Head of caudate nucleus (tissue), 42 donors: ENCODE measurements around the gene HECW1.
A peak's percentile ranks its signal among the peaks of the same experiment; 100 is the strongest.
"Not testable (repeated sequence)": the region's sequence is repeated elsewhere in the genome, so short reads cannot be mapped to it uniquely, and the experiment has no call there.

Experiments used
- DNase-seq, 42 donors: peaks; one replicate each; pipeline versions ENCODE4 v3.0.0 to v3.0.0-alpha.2; 2020 to 2021; ENCODE audit warnings: mixed read lengths in 7 of 42
- intact Hi-C: fragments of 100-400 bp; cut with DNase I; formaldehyde crosslinking; loops from one replicate; pipeline ENCODE4 v1.15.0; 2022

Gene HECW1

GRCh38 chr7:43110791-43111535 lies 1.5 kb upstream of the HECW1 start:
- no peak for DNase-seq
- intact Hi-C loops, result loop anchor here (10.0 kb wide), 1 partner anchor 166 kb away; no protein-coding TSS in a partner anchor

GRCh38 chr7:43111630-43112458 lies 603 bp upstream of the HECW1 start:
- intact Hi-C loops, result loop anchor here (10.0 kb wide), 1 partner anchor 167 kb away; no protein-coding TSS in a partner anchor
- DNase-seq, result no peak

DNA sequence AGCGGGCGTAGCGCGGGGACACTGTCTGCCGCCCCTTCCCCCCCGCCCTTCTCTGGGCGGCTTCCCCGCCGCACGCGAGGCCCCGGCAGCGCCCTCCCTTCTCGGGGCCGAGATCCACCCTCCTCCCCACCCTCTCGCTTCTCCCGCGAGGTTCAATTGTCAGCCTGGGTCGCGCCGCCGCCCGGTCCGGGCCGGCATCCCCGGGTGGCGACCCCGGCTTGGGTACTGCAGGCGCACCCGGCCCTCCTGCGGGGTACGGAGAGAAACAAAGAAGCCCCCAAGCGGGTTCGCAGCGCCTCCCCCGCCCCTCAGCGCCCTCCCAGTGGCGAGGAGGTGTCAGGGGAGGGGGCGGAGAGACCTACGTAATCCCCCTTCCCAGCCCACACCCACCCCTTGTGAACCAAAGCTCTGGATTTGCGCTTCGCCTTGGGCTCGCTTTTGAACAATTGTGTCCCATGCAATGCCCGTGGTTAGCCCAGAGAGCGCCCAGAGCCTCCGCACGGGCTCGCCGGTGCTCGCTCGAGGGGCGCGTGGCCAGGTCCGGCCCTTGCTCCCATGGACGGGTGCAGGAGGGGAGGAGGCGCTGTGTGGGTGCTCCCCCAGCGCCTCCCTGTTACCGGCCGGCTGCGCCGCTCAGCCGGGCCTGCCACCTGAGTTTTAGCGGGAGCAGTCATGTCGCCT lies 634 bp downstream of the HECW1 start:
- DNase-seq, result peak in 38 of 42 donors; percentile 6 to 61 (median 39)

GRCh38 chr7:43113622-43114457 lies 1.4 kb downstream of the HECW1 start:
- peak in 38 of 42 donors; percentile 9 to 73 (median 39) for DNase-seq
- intact Hi-C loops, result loop anchor here (10.0 kb wide), 1 partner anchor 169 kb away; no protein-coding TSS in a partner anchor

More for the DNA sequence above, 634 bp downstream of the HECW1 start:
- intact Hi-C loops, result loop anchor here (10.0 kb wide), 1 partner anchor 168 kb away; no protein-coding TSS in a partner anchor

DNA sequence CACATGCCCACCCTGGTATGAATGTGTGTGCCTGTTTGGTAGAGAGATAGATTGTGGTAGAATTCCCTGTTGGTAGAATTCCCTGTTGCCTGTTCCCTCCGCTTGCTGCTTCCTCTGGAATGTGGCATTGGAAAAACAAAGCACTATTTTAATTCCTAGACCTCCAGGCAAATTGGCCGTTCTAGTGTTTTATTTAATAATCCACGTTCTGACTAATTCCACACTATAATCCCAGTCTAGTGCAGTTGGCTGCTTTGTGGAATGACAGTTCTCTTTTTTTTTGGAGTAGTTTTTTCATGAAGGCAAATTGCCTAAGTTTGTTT lies 2.0 kb downstream of the HECW1 start:
- no peak for DNase-seq
- intact Hi-C loops, result loop anchor here (10.0 kb wide), 1 partner anchor 170 kb away; no protein-coding TSS in a partner anchor

GRCh38 chr7:43116451-43116850 lies 4.0 kb downstream of the HECW1 start:
- no peak for DNase-seq
- intact Hi-C loops, result loop anchor here (10.0 kb wide), 1 partner anchor 172 kb away; no protein-coding TSS in a partner anchor

- intact Hi-C loops, result loop anchor here (10.0 kb wide), 1 partner anchor 172 kb away; no protein-coding TSS in a partner anchor
Measured at GRCh38 chr7:43117095-43117494, 4.6 kb downstream of the HECW1 start.

DNA sequence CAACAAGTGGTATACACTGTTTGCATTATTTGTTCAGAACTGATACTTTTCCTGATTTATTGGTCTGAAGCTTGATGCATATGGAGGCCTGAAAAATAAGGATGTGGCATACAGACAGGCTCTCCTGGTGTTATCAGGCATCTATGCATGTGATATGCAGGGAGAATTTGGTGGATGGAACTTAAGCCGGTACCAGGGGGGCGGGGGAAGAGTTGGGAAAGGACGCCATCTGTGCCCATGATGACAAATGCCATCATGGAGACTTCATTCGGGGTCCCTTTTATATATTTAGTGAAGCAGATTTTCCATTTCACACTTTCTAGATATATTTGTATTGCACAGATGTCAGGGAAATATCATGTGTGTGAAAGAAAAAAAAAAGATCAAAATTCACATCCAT lies 5.4 kb downstream of the HECW1 start:
- no peak for DNase-seq
- intact Hi-C loops, result loop anchor here (10.0 kb wide), 1 partner anchor 173 kb away; no protein-coding TSS in a partner anchor

More at GRCh38 chr7:43117095-43117494, 4.6 kb downstream of the HECW1 start:
- DNase-seq, result no peak

- DNase-seq, result no peak
- intact Hi-C loops, result loop anchor here (10.0 kb wide), 1 partner anchor 174 kb away; no protein-coding TSS in a partner anchor
Measured at GRCh38 chr7:43118313-43118712, 5.9 kb downstream of the HECW1 start.

DNA sequence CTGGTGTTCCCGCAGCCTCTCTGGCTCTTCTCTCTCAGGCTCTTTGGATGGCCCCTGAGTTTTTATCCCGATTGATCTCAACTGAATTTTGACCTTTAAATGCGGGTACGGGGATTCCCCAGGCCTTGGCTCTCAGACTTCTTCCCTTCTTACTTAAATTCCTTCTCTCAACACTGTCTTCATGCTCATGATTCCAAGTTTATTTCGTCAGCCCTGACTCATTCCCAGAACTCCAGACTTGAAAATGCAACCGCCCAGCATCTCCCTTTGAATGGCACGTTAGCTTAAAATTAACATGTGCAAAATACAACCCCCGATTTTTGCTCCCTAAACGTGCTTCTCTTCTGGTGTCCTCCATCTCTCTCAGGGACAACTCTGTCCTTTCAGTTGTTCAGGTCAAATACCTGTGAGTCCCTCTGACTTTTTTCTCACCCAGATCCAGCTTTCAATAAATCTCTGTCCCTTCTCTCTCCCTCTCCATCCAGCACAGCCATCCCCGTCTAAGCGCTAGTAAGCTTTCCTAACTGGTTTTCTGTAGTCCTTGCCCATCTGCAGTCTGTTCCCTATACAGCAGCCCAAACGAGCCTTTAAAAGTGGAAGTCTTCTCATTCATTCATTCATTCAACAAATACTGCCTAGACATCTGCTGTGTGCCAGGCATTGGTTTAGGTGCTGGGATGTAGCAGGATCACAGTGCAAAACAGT lies 7.1 kb downstream of the HECW1 start:
- DNase-seq, result peak in 8 of 42 donors; percentile 13 to 66 (median 34)
- intact Hi-C loops, result loop anchor here (10.0 kb wide), 1 partner anchor 175 kb away; no protein-coding TSS in a partner anchor

- DNase-seq, result no peak
- intact Hi-C loops, result no loop called here
Measured at GRCh38 chr7:43121973-43122372, 9.5 kb downstream of the HECW1 start.

GRCh38 chr7:43123457-43123856 lies 11.0 kb downstream of the HECW1 start:
- intact Hi-C loops, result no loop called here
- no peak for DNase-seq

GRCh38 chr7:43124388-43124787 lies 11.9 kb downstream of the HECW1 start:
- no peak for DNase-seq
- intact Hi-C loops, result no loop called here

DNA sequence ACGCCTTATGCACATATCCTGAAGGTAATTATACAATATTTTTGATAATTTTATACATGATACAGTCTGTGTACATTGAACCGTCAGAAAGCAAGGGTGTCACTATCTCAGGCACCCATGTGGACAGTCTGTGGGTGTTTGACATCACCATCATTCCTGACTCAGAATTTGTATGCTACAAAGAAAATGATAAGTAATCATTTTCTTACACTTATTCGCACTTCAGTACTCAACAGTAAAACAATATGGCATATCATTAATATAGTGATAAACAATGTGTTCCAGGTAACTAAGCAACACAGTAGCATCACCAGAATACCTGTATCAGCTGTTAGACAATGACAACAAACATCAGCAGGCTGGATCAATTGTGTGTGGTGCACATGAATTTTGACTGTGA lies 17.9 kb downstream of the HECW1 start:
- intact Hi-C loops, result no loop called here
- no peak for DNase-seq

- DNase-seq, result peak in 3 of 42 donors; percentile 17 to 46 (median 42)
- intact Hi-C loops, result no loop called here
Measured at GRCh38 chr7:43135129-43135528, 22.7 kb downstream of the HECW1 start.

DNA sequence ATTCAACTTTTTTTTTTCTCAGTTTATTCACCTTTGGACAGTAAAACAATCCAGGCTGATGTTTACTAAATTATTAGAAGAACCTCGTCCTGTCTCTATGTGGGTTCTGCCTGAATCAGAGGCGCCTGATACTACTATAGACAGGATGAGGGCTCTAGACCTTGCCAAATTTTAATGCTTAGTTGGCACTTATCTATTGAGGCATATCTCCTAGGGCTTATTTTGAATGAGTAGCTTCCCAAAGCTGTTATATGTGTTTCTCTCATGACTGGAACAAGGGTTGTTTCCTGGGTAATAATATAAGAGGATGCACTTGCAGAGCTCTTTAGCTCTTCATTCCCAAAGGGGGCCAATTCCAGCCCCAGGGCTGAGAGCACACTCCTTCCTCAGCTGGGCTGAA lies 23.6 kb downstream of the HECW1 start:
- intact Hi-C loops, result no loop called here
- DNase-seq, result no peak

DNA sequence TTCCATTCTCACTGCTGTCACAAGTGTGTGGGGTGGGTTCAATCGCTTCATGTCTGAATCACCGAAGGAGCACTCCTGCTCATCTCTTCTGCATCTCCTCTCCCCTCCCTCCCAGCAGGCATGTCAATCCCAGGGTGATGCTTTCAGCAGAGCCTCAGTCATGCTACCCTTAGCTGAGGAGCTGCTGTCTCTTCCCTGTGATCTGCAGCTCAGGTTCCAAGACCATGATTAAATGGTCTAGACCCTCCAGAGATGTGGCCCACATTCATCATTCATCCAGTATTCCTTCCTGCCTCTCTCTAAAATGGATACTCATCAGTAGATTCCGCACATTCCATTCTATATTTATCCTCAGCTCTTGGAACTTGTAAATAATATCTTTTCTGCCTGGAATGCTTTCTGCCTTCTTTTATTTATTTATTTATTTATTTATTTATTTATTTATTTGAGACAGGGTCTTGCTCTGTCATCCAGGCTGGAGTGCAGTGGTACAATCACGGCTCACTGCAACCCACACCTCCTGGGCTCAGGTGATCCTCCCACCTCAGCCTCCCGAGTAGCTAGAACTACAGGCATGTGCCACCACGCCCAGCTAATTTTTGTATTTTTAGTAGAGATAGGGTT lies 24.8 kb downstream of the HECW1 start:
- peak in 26 of 42 donors; percentile 12 to 75 (median 43) for DNase-seq
- intact Hi-C loops, result not testable (repeated sequence)
